Measurements from ENCODE around the gene ZNF790. TPM values are rescaled to one million over a fixed set of nuclear protein-coding genes. Genes with fewer than 3 reads are reported as not detected.

The ZNF790 gene
- total RNA-seq (2014; rRNA removed; shearing (Covaris generic)) (6.1 and 6.3 TPM in 2 replicates), polyA plus RNA-seq (2016; fragmentation: Nextera tagmentation; extraction: Ambion mirVana) (4.1 and 4.2 TPM in 2 replicates)

DNA sequence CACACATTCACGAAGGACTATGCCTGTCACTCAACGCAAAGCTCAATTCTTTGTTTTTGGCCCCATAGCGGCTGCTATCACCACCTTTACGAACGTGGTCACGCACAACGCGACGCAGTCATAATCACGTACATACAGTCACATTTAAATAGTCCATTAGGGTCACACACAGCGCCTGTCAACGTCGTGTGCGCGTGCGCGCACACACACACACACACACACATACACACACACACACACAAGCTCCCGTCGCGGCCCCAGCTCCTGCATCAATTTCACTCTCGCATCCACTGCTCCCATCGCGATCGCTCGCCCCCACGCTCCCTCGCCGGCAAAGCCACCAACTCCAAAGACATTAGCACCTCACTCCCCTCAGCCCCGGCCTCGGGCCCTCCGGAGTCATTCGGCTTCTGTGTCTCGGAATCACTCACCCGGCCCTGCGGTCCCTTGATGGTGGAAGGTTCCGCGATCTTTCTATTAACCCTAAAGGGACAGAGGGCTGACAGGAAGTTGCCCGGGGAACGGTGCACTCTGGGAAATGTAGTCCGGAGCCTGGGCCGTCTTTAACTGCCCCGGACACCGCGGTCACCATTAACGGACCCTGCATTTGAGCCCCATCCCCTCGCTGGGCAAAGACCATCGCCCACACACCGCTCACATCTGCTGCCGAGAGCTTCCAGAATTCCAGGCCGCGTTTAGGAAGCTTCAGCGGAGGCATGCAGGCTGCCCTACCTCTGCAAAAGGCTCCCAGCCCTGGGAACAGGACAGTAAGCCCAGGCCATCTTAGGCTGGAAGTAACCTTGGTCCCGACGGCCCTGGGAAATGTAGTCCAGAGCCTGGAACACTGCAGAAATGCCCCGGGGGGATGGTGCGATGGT is at the start of gene ZNF790:
Gene ZNF790 (minus strand): TSS at position 482 of the 878 bp plus-strand sequence. CDS start 12,768 bp downstream, outside the sequence.
- no peak for TF ChIP-seq EZH2phosphoT487 (IDR thresholded peaks at IDR 0.05; ENCODE audit: insufficient read depth, low read depth)
- no peak for TF ChIP-seq EZH2 (IDR thresholded peaks at IDR 0.05; ENCODE audit: insufficient read depth, poor library complexity, severe bottlenecking)
- Histone ChIP-seq H3K27ac (peak within 1 kb of the TSS; percentile 80), H3K4me1 (ENCODE audit: insufficient read depth) (peaks cover 3% of the 10 kb centered on the region), H3K79me2 (ENCODE audit: insufficient read depth) (peaks cover 79% of the 10 kb centered on the region), H3K4me3 (peak within 1 kb of the TSS; percentile 87), H3K9me2 (ENCODE audit: insufficient read depth) (no peaks in the 10 kb centered on the region), H3K9ac (peak within 1 kb of the TSS; percentile 87), H3K36me3 (ENCODE audit: low read depth) (peaks cover 15% of the 10 kb centered on the region), H2AFZ (peak within 1 kb of the TSS; percentile 93), H3F3A (ENCODE audit: insufficient read depth) (peaks cover 7% of the 10 kb centered on the region), H3K9me3 (ENCODE audit: low read depth) (no peaks in the 10 kb centered on the region), H3K4me2 (ENCODE audit: unreplicated experiment) (peak within 1 kb of the TSS; percentile 88), H3K27me3 (replicated peaks; ENCODE audit: insufficient read depth) (no peaks in the 10 kb centered on the region), H4K20me1 (ENCODE audit: insufficient read depth) (no peaks in the 10 kb centered on the region)
- WGBS, 2 experiments (ENCODE audit: low coverage in 1 of 2, low lambda C conversion rate in 2 of 2, missing lambda C conversion rate in 2 of 2), result 1 to 2% methylated on average over 56 of the region's 56 CpGs
- in situ Hi-C loops (cut with MboI), result no loop called here
- DNase-seq, result peak; percentile 95

- Histone ChIP-seq H3K4me1 (ENCODE audit: insufficient read depth) (no peaks in the 10 kb centered on the region), H3K36me3 (ENCODE audit: low read depth) (peaks cover 64% of the 10 kb centered on the region), H3K79me2 (ENCODE audit: insufficient read depth) (no peaks in the 10 kb centered on the region), H3K27me3 (replicated peaks; ENCODE audit: insufficient read depth) (no peaks in the 10 kb centered on the region), H4K20me1 (ENCODE audit: insufficient read depth) (no peaks in the 10 kb centered on the region), H3F3A (ENCODE audit: insufficient read depth) (peaks cover 15% of the 10 kb centered on the region), H2AFZ (no peak overlapping the region), H3K9me3 (ENCODE audit: low read depth) (peaks cover 30% of the 10 kb centered on the region), H3K4me3 (no peak overlapping the region), H3K9me2 (ENCODE audit: insufficient read depth) (no peaks in the 10 kb centered on the region), H3K4me2 (ENCODE audit: unreplicated experiment) (no peak overlapping the region), H3K27ac (no peak overlapping the region), H3K9ac (no peak overlapping the region)
- no peak for DNase-seq
- TF ChIP-seq EZH2 (IDR thresholded peaks at IDR 0.05; ENCODE audit: insufficient read depth, poor library complexity, severe bottlenecking) (no peak), EZH2phosphoT487 (IDR thresholded peaks at IDR 0.05; ENCODE audit: insufficient read depth, low read depth) (no peak)
- in situ Hi-C loops (cut with MboI), result no loop called here
- WGBS, 2 experiments (ENCODE audit: low coverage in 1 of 2, low lambda C conversion rate in 2 of 2, missing lambda C conversion rate in 2 of 2), result 93 to 96% methylated on average over 10 of the region's 10 CpGs
Observed at GRCh38 chr19:36876993-36877938, 39.1 kb upstream of the ZNF790 start.

GRCh38 chr19:36851898-36852297 is 13.7 kb upstream of the ZNF790 start:
- peak overlapping the region; percentile 90 for H3K4me3 ChIP-seq
- no peaks in the 10 kb centered on the region for H3K9me2 ChIP-seq (ENCODE audit: insufficient read depth)
- H3K9ac ChIP-seq, result peak overlapping the region; percentile 88; the same call in 1 of the 2 replicates
- TF ChIP-seq EZH2 (IDR thresholded peaks at IDR 0.05; ENCODE audit: insufficient read depth, poor library complexity, severe bottlenecking) (no peak), EZH2phosphoT487 (IDR thresholded peaks at IDR 0.05; ENCODE audit: insufficient read depth, low read depth) (no peak)
- peaks cover 53% of the 10 kb centered on the region for H3K79me2 ChIP-seq (ENCODE audit: insufficient read depth)
- H3K27me3 ChIP-seq (replicated peaks; ENCODE audit: insufficient read depth), result no peaks in the 10 kb centered on the region
- no peak for DNase-seq
- in situ Hi-C loops (cut with MboI), result no loop called here
- 100% methylated on average over 3 of the region's 3 CpGs for WGBS, 2 experiments (ENCODE audit: low coverage in 1 of 2, low lambda C conversion rate in 2 of 2, missing lambda C conversion rate in 2 of 2)
- H3K4me1 ChIP-seq (ENCODE audit: insufficient read depth), result peaks cover 10% of the 10 kb centered on the region; the same call in 1 of the 2 replicates
- peak overlapping the region; percentile 96 for H3K4me2 ChIP-seq (ENCODE audit: unreplicated experiment)
- H3K36me3 ChIP-seq (ENCODE audit: low read depth), result peaks cover 16% of the 10 kb centered on the region
- no peaks in the 10 kb centered on the region for H3K9me3 ChIP-seq (ENCODE audit: low read depth)
- peaks cover 10% of the 10 kb centered on the region; the same call in 1 of the 2 replicates for H3F3A ChIP-seq (ENCODE audit: insufficient read depth)
- no peak overlapping the region for H3K27ac ChIP-seq
- H4K20me1 ChIP-seq (ENCODE audit: insufficient read depth), result no peaks in the 10 kb centered on the region
- H2AFZ ChIP-seq, result peak overlapping the region; percentile 99; the same call in 1 of the 2 replicates

All from GM23248 (cell line).